ENCODE data around the gene CEP41. TPM values are rescaled to one million over a fixed set of nuclear protein-coding genes. Genes with fewer than 3 reads are reported as not detected.
"Not testable (repeated sequence)": the region's sequence is repeated elsewhere in the genome, so short reads cannot be mapped to it uniquely, and the experiment has no call there.

Gene CEP41
- total and polyA plus RNA-seq, 2 experiments from 2014 or later: 5.5 to 17.2 TPM

- Histone ChIP-seq H3K27me3 (no peaks in the 10 kb centered on the region), H3K79me2 (no peaks in the 10 kb centered on the region), H3K9me2 (replicated peaks; ENCODE audit: insufficient read depth) (no peaks in the 10 kb centered on the region), H3K4me1 (ENCODE audit: insufficient read depth) (peaks cover 20% of the 10 kb centered on the region), H3K4me3 (no peak overlapping the region), H3K9me3 (ENCODE audit: low read depth) (no peaks in the 10 kb centered on the region), H3K27ac (no peak overlapping the region), H2AFZ (no peak overlapping the region), H3K4me2 (no peak overlapping the region), H3K36me3 (replicated peaks; ENCODE audit: insufficient read depth, low read depth) (no peaks in the 10 kb centered on the region), H4K20me1 (ENCODE audit: insufficient read depth, poor library complexity, severe bottlenecking) (no peaks in the 10 kb centered on the region)
- WGBS (ENCODE audit: low lambda C conversion rate, missing lambda C conversion rate): 90% methylated on average over 7 of the region's 7 CpGs
- TF ChIP-seq EZH2phosphoT487 (IDR thresholded peaks at IDR 0.05; ENCODE audit: low read depth, severe bottlenecking, unreplicated experiment) (no peak), CTCF (IDR thresholded peaks at IDR 0.05; ENCODE audit: poor library complexity) (no peak), EZH2 (IDR thresholded peaks at IDR 0.05; ENCODE audit: borderline replicate concordance) (no peak)
- DNase-seq (ENCODE audit: low spot score): no peak
Observed at GRCh38 chr7:130379019-130379418, 61.8 kb downstream of the CEP41 start.

- H3K9me2 ChIP-seq (replicated peaks; ENCODE audit: insufficient read depth): no peaks in the 10 kb centered on the region
- no peaks in the 10 kb centered on the region for H3K27me3 ChIP-seq
- no peaks in the 10 kb centered on the region for H4K20me1 ChIP-seq (ENCODE audit: insufficient read depth, poor library complexity, severe bottlenecking)
- no peaks in the 10 kb centered on the region for H3K9me3 ChIP-seq (ENCODE audit: low read depth)
- H3K27ac ChIP-seq: no peak overlapping the region
- 80% methylated on average over 6 of the region's 6 CpGs for WGBS (ENCODE audit: low lambda C conversion rate, missing lambda C conversion rate)
- H3K4me3 ChIP-seq: no peak overlapping the region
- H3K36me3 ChIP-seq (replicated peaks; ENCODE audit: insufficient read depth, low read depth): no peaks in the 10 kb centered on the region
- no peak overlapping the region for H3K4me2 ChIP-seq
- no peak overlapping the region for H2AFZ ChIP-seq
- DNase-seq (ENCODE audit: low spot score): no peak
- H3K79me2 ChIP-seq: no peaks in the 10 kb centered on the region
- H3K4me1 ChIP-seq (ENCODE audit: insufficient read depth): peaks cover 39% of the 10 kb centered on the region
- TF ChIP-seq EZH2 (IDR thresholded peaks at IDR 0.05; ENCODE audit: borderline replicate concordance): no peak
- no peak for TF ChIP-seq EZH2phosphoT487 (IDR thresholded peaks at IDR 0.05; ENCODE audit: low read depth, severe bottlenecking, unreplicated experiment)
- TF ChIP-seq CTCF (IDR thresholded peaks at IDR 0.05; ENCODE audit: poor library complexity): no peak
Observed at GRCh38 chr7:130377178-130377577, 63.6 kb downstream of the CEP41 start.

GRCh38 chr7:130376461-130376860 lies 64.4 kb downstream of the CEP41 start:
- H2AFZ ChIP-seq; H3K9me2 ChIP-seq (replicated peaks; ENCODE audit: insufficient read depth); DNase-seq (ENCODE audit: low spot score); H3K27ac ChIP-seq; H4K20me1 ChIP-seq (ENCODE audit: insufficient read depth, poor library complexity, severe bottlenecking); H3K79me2 ChIP-seq; H3K4me2 ChIP-seq; H3K4me3 ChIP-seq; H3K9me3 ChIP-seq (ENCODE audit: low read depth); H3K27me3 ChIP-seq; H3K36me3 ChIP-seq (replicated peaks; ENCODE audit: insufficient read depth, low read depth): not testable (repeated sequence)
- peaks cover 45% of the 10 kb centered on the region for H3K4me1 ChIP-seq (ENCODE audit: insufficient read depth)
- WGBS (ENCODE audit: low lambda C conversion rate, missing lambda C conversion rate): 0% methylated on average over 1 of the region's 1 CpG

- H3K9me2 ChIP-seq (replicated peaks; ENCODE audit: insufficient read depth): no peaks in the 10 kb centered on the region
- 97% methylated on average over 6 of the region's 6 CpGs for WGBS (ENCODE audit: low lambda C conversion rate, missing lambda C conversion rate)
- no peak overlapping the region for H3K4me3 ChIP-seq
- no peaks in the 10 kb centered on the region for H3K79me2 ChIP-seq
- no peak for DNase-seq (ENCODE audit: low spot score)
- no peaks in the 10 kb centered on the region for H3K9me3 ChIP-seq (ENCODE audit: low read depth)
- H3K27ac ChIP-seq: peak overlapping the region; percentile 94
- no peaks in the 10 kb centered on the region for H3K27me3 ChIP-seq
- peak overlapping the region; percentile 24 for H3K4me2 ChIP-seq
- no peaks in the 10 kb centered on the region for H3K36me3 ChIP-seq (replicated peaks; ENCODE audit: insufficient read depth, low read depth)
- no peak for TF ChIP-seq EZH2 (IDR thresholded peaks at IDR 0.05; ENCODE audit: borderline replicate concordance)
- no peak for TF ChIP-seq EZH2phosphoT487 (IDR thresholded peaks at IDR 0.05; ENCODE audit: low read depth, severe bottlenecking, unreplicated experiment)
- TF ChIP-seq CTCF (IDR thresholded peaks at IDR 0.05; ENCODE audit: poor library complexity): no peak
- H2AFZ ChIP-seq: peak overlapping the region; percentile 29
- peaks cover 49% of the 10 kb centered on the region for H3K4me1 ChIP-seq (ENCODE audit: insufficient read depth)
- H4K20me1 ChIP-seq (ENCODE audit: insufficient read depth, poor library complexity, severe bottlenecking): no peaks in the 10 kb centered on the region
Observed at GRCh38 chr7:130374507-130374906, 66.3 kb downstream of the CEP41 start.

Measured in hepatocyte (in vitro differentiated cells).